OCI-LY3 (cell line): Measurements from ENCODE around the gene GLRX.

Experiments
- EZH2phosphoT487 ChIP-seq: fragments of 200-600 bp; shearing (Covaris generic); IDR thresholded peaks from 2 replicates; pipeline ENCODE4 v1.6.1; 2018; ENCODE audit warnings: antibody characterized with exemption, mixed run types, low read depth
- TF ChIP-seq, protein P1 (sequence below): fragments of 200-600, 300-600 bp; sonication (generic); IDR thresholded peaks from 2 replicates; pipeline ENCODE4 v1.5.1; 2014; ENCODE audit warnings: antibody characterized with exemption, low read length, low read depth

DNA sequence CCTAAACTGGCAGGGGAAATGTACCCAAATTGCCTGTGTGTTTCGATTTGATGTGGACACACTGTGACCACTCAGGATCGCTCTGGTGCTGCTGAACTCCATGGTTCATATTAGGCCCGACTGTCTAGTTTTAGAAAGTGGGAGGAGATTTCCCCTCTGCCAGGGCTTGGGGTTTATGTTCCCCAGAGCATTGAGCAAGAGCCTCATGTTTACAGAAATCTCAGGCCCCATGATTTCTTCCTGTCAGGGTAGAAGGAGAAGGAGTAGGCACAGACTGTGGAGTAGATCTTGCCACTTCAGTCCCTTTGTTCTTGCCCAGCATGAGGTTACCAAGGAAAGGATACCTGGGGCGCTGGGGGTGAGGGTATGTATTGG is 40.8 kb upstream of the GLRX start:
- TF ChIP-seq, protein P1, sequence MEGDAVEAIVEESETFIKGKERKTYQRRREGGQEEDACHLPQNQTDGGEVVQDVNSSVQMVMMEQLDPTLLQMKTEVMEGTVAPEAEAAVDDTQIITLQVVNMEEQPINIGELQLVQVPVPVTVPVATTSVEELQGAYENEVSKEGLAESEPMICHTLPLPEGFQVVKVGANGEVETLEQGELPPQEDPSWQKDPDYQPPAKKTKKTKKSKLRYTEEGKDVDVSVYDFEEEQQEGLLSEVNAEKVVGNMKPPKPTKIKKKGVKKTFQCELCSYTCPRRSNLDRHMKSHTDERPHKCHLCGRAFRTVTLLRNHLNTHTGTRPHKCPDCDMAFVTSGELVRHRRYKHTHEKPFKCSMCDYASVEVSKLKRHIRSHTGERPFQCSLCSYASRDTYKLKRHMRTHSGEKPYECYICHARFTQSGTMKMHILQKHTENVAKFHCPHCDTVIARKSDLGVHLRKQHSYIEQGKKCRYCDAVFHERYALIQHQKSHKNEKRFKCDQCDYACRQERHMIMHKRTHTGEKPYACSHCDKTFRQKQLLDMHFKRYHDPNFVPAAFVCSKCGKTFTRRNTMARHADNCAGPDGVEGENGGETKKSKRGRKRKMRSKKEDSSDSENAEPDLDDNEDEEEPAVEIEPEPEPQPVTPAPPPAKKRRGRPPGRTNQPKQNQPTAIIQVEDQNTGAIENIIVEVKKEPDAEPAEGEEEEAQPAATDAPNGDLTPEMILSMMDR, result no peak
- TF ChIP-seq EZH2phosphoT487, result no peak
